K562 (cell line): ENCODE results near the gene TP73.

Source experiments
- KDM2B ChIP-seq: fragments of 250-450 bp; sonication (Bioruptor Pico); IDR thresholded peaks from 2 replicates; pipeline ENCODE4 v1.8.0; 2021; ENCODE audit warnings: mild to moderate bottlenecking, moderate library complexity
- POLR2AphosphoS5 ChIP-seq: IDR thresholded peaks from 2 replicates; pipeline ENCODE4 v1.6.1; 2011; ENCODE audit warnings: mild to moderate bottlenecking, low read depth, low read length, moderate library complexity; ENCODE audit not compliant: control insufficient read depth, insufficient read depth
- TCFL5 ChIP-seq: fragments of 250-450 bp; sonication (Bioruptor Pico); conservative IDR thresholded peaks from 2 replicates; pipeline ENCODE4 v1.6.1; 2021; ENCODE audit warnings: mild to moderate bottlenecking, moderate library complexity, matching md5 sums
- TSHZ1 ChIP-seq: fragments of 250-450 bp; sonication (Bioruptor Pico); IDR thresholded peaks from 2 replicates; pipeline ENCODE4 v1.4.0; 2020; ENCODE audit warnings: mild to moderate bottlenecking, moderate library complexity
- ZNF431 ChIP-seq: sonication (generic); formaldehyde crosslinking; IDR thresholded peaks from 2 replicates; pipeline ENCODE4 v1.8.0; 2022; ENCODE audit warnings: mild to moderate bottlenecking, missing genetic modification reagents
- ZNF584 ChIP-seq: fragments of 200-800 bp; sonication (Bioruptor generic); IDR thresholded peaks from 2 replicates; pipeline ENCODE4 v1.6.1; 2016; ENCODE audit warnings: low read depth, mild to moderate bottlenecking, missing genetic modification characterization, missing compliant biosample characterization
- TF ChIP-seq, protein P1 (sequence below), 3 experiments: IDR thresholded peaks in 2 of 3; conservative IDR thresholded peaks in 1 of 3; 2 replicates each; pipeline ENCODE4 v1.5.1; 2011 to 2012; ENCODE audit warnings: low read length in 3 of 3, mild to moderate bottlenecking in 3 of 3, control low read depth in 2 of 3, improper control_type of control experiment in 1 of 3, inconsistent platforms in 1 of 3, low read depth in 1 of 3, mixed read lengths in 1 of 3, moderate library complexity in 1 of 3; ENCODE audit not compliant: insufficient read depth in 2 of 3
- TF ChIP-seq, protein P2 (sequence below), 2 experiments: IDR thresholded peaks; 2 replicates each; pipeline ENCODE4 v1.6.1; 2011; ENCODE audit warnings: borderline replicate concordance in 1 of 2, control low read depth in 1 of 2, low read depth in 1 of 2, low read length in 1 of 2, mild to moderate bottlenecking in 1 of 2, mixed read lengths in 1 of 2, moderate library complexity in 1 of 2; ENCODE audit not compliant: insufficient read depth in 1 of 2, insufficient read length in 1 of 2, poor library complexity in 1 of 2, severe bottlenecking in 1 of 2; ENCODE audit errors: extremely low read depth in 1 of 2

DNA sequence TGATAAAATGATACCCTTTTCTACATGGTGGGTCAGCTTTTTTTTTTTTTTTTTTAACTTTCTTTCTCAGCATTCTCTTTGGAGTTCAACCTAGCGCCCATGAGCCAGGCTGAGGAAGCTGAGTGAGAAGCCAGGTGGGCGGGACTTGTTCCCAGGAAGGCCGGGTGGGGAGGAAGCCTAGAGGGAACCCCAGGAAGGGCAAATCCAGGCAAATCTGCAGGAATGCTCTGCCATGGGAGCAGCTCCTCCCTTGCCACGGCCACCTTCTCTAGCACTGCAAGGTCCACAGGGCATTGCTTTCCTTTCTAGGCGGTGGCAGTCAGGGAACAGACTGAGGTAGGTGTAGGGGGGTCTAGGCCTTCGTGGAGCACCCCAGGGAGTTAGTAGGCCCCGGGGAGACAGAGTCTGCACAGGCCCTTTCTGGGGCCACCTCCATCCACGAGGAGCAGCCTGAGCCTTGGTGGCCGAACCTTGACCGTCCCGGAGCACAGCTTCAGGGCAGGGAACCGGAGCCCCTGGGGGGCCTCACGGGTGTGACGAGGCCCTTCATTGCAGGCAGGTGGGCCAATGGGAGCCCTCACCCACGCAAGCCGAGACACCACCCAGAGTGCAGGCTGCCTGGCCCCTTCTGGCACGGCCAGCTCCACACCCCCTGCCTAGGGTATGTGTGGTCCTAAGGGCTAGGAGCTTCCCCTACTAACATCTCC, 81.7 kb downstream of the TP73 start:
- TF ChIP-seq ZNF431: no peak
- TF ChIP-seq TCFL5 (CRISPR knock-in tag): no peak
- TF ChIP-seq ZNF584 (CRISPR knock-in tag): no peak
- no peak for TF ChIP-seq KDM2B (CRISPR knock-in tag)
- no peak for TF ChIP-seq POLR2AphosphoS5
- TF ChIP-seq, protein P1, sequence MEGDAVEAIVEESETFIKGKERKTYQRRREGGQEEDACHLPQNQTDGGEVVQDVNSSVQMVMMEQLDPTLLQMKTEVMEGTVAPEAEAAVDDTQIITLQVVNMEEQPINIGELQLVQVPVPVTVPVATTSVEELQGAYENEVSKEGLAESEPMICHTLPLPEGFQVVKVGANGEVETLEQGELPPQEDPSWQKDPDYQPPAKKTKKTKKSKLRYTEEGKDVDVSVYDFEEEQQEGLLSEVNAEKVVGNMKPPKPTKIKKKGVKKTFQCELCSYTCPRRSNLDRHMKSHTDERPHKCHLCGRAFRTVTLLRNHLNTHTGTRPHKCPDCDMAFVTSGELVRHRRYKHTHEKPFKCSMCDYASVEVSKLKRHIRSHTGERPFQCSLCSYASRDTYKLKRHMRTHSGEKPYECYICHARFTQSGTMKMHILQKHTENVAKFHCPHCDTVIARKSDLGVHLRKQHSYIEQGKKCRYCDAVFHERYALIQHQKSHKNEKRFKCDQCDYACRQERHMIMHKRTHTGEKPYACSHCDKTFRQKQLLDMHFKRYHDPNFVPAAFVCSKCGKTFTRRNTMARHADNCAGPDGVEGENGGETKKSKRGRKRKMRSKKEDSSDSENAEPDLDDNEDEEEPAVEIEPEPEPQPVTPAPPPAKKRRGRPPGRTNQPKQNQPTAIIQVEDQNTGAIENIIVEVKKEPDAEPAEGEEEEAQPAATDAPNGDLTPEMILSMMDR (IDR thresholded peaks at IDR 0.05 in 2 of 3, conservative IDR thresholded peaks at IDR 0.05 in 1 of 3; ENCODE audit: insufficient read depth in 2 of 3, low read depth in 1 of 3, low read length in 3 of 3): no peak
- TF ChIP-seq, protein P2, sequence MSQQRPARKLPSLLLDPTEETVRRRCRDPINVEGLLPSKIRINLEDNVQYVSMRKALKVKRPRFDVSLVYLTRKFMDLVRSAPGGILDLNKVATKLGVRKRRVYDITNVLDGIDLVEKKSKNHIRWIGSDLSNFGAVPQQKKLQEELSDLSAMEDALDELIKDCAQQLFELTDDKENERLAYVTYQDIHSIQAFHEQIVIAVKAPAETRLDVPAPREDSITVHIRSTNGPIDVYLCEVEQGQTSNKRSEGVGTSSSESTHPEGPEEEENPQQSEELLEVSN (IDR thresholded peaks at IDR 0.05; ENCODE audit: borderline replicate concordance in 1 of 2, extremely low read depth in 1 of 2, insufficient read depth in 1 of 2, insufficient read length in 1 of 2, low read depth in 1 of 2, low read length in 1 of 2, poor library complexity in 1 of 2, severe bottlenecking in 1 of 2): no peak
- TF ChIP-seq TSHZ1 (CRISPR knock-in tag): no peak
